A673 (cell line): ENCODE data around the gene EID3.

Experiments
- EZH2 ChIP-seq: fragments of 200-600 bp; sonication (generic); IDR thresholded peaks from 2 replicates; pipeline ENCODE4 v1.6.1; 2017; ENCODE audit warnings: borderline replicate concordance, low read depth, mild to moderate bottlenecking, mixed read lengths, antibody characterized with exemption, low read length; ENCODE audit not compliant: poor library complexity, severe bottlenecking
- TF ChIP-seq, protein P1 (sequence below): fragments of 300-800, 200-600 bp; sonication (generic); conservative IDR thresholded peaks from 2 replicates; pipeline ENCODE4 v1.5.1; 2017; ENCODE audit warnings: low read depth, mild to moderate bottlenecking, antibody characterized with exemption, low read length, moderate library complexity, mixed read lengths

- TF ChIP-seq, protein P1, sequence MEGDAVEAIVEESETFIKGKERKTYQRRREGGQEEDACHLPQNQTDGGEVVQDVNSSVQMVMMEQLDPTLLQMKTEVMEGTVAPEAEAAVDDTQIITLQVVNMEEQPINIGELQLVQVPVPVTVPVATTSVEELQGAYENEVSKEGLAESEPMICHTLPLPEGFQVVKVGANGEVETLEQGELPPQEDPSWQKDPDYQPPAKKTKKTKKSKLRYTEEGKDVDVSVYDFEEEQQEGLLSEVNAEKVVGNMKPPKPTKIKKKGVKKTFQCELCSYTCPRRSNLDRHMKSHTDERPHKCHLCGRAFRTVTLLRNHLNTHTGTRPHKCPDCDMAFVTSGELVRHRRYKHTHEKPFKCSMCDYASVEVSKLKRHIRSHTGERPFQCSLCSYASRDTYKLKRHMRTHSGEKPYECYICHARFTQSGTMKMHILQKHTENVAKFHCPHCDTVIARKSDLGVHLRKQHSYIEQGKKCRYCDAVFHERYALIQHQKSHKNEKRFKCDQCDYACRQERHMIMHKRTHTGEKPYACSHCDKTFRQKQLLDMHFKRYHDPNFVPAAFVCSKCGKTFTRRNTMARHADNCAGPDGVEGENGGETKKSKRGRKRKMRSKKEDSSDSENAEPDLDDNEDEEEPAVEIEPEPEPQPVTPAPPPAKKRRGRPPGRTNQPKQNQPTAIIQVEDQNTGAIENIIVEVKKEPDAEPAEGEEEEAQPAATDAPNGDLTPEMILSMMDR: no peak
- no peak for TF ChIP-seq EZH2
Measured at GRCh38 chr12:104306376-104306775, 2.8 kb downstream of the EID3 start.
